Pulmonary artery endothelial cell (primary cell): ENCODE measurements around the gene GALNT10. TPM values are rescaled to one million over a fixed set of nuclear protein-coding genes. Genes with fewer than 3 reads are reported as not detected.

Experiments
- DNase-seq: peaks from one replicate; pipeline ENCODE4 v3.0.0-alpha.2; 2011; ENCODE audit warnings: low read depth, low spot score
- total RNA-seq: library from RNA; depleted of rRNA; stranded (reverse); fragments of >200 nt; gene quantifications from 2 replicates; pipeline ENCODE4 v1.2.3, GENCODE V29; 2014

The GALNT10 gene
- total RNA-seq, 1 donor from 2014 or later = 39.5 TPM

GRCh38 chr5:154178661-154179060, 11.9 kb upstream of the GALNT10 start:
- DNase-seq = no peak

- no peak for DNase-seq
Measured at GRCh38 chr5:154179846-154180710, 10.5 kb upstream of the GALNT10 start.

- DNase-seq = no peak
Measured at GRCh38 chr5:154181161-154181560, 9.4 kb upstream of the GALNT10 start.

GRCh38 chr5:154189256-154189818, 1.2 kb upstream of the GALNT10 start:
- DNase-seq = no peak

- no peak for DNase-seq
Measured at GRCh38 chr5:154189819-154190594, 526 bp upstream of the GALNT10 start.

GRCh38 chr5:154191467-154192261, 1.1 kb downstream of the GALNT10 start:
- no peak for DNase-seq

- no peak for DNase-seq
Measured at GRCh38 chr5:154193283-154193682, 2.8 kb downstream of the GALNT10 start.

GRCh38 chr5:154193701-154194121, 3.2 kb downstream of the GALNT10 start:
- no peak for DNase-seq

GRCh38 chr5:154194345-154195329, 4.1 kb downstream of the GALNT10 start:
- no peak for DNase-seq

- DNase-seq = no peak
Measured at GRCh38 chr5:154196281-154196680, 5.7 kb downstream of the GALNT10 start.

- DNase-seq = peak; percentile 49
Measured at GRCh38 chr5:154196955-154197652, 6.6 kb downstream of the GALNT10 start.

- no peak for DNase-seq
Measured at GRCh38 chr5:154197801-154198491, 7.4 kb downstream of the GALNT10 start.

- no peak for DNase-seq
Measured at GRCh38 chr5:154198611-154199230, 8.2 kb downstream of the GALNT10 start.

GRCh38 chr5:154199263-154199662, 8.7 kb downstream of the GALNT10 start:
- no peak for DNase-seq

- DNase-seq = no peak
Measured at GRCh38 chr5:154199671-154200220, 9.2 kb downstream of the GALNT10 start.

GRCh38 chr5:154200221-154200620, 9.7 kb downstream of the GALNT10 start:
- no peak for DNase-seq

GRCh38 chr5:154201108-154201769, 10.7 kb downstream of the GALNT10 start:
- no peak for DNase-seq
